ENCODE measurements around the gene RAB14. TPM values are rescaled to one million over a fixed set of nuclear protein-coding genes. Genes with fewer than 3 reads are reported as not detected.
A peak's percentile ranks its signal among the peaks of the same experiment; 100 is the strongest.

Gene RAB14
- polyA plus RNA-seq, 1 of the 3 experiments (the other 2 are of a cell fraction): 17.4 TPM

DNA sequence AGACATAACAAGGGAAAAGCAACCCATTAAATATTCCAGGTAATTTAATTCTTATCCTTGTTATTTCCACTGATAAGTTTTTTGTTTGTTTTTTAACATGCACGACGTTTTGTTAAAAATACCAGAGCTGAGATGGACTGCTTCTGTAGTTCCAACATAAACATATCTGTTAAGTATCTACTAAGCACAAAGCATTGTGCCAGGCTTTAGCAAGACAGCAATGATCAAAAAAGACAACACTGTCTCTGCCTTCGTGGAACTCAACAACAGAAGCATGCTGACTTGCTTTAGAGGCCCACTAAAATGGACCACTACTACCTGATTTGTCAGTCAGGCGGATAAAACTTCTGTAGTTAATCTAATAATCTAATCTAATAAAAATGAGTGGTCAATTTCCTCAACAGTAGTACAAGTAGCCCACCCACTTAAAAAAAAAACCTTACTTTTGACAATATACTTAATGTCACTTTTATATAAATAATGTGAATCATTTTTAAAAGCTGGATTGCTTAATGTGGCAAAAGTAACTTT lies 3.1 kb downstream of the RAB14 start:
- Histone ChIP-seq H3K79me2 (ENCODE audit: insufficient read depth) (peaks cover 81% of the 10 kb centered on the region), H3K27ac (ENCODE audit: low read depth in 2 of 2, low read length in 1 of 2) (no peak overlapping the region), H2AFZ (ENCODE audit: low read depth) (no peak overlapping the region), H3K9me2 (no peaks in the 10 kb centered on the region), H3K36me3 (replicated peaks in 1 of 2; ENCODE audit: control insufficient read depth in 1 of 2, insufficient read depth in 2 of 2, low read length in 1 of 2) (no peaks in the 10 kb centered on the region), H3F3A (replicated peaks; ENCODE audit: insufficient read depth) (peaks cover 5% of the 10 kb centered on the region), H3K9ac (peak overlapping the region; percentile 13; the same call in 1 of the 2 replicates), H3K4me1 (ENCODE audit: control insufficient read depth in 1 of 2, insufficient read depth in 2 of 2, low read depth in 1 of 2, low read length in 1 of 2) (peaks cover 31 to 39% of the 10 kb centered on the region in 2 experiments; a peak in 3 of 4 replicates), H4K20me1 (ENCODE audit: insufficient read depth) (peaks cover 74% of the 10 kb centered on the region), H3K4me2 (peak overlapping the region; percentile 87), H3K4me3 (ENCODE audit: low read depth in 2 of 2, low read length in 1 of 2) (no peak overlapping the region; a peak in 1 of 4 replicates), H3K27me3 (ENCODE audit: insufficient read depth) (no peaks in the 10 kb centered on the region), H3K9me3 (no peaks in the 10 kb centered on the region)
- 34% methylated on average over 4 of the region's 4 CpGs for WGBS (ENCODE audit: low lambda C conversion rate)
- ChIA-PET POLR2A (no interaction called here), CTCF (interaction anchor here (1.0 to 4.8 kb wide), 5 partner anchors 10 to 80 kb away, joined by 3 to 25 read pairs (median 4); no protein-coding TSS in a partner anchor)
- TF ChIP-seq GABPA (IDR thresholded peaks at IDR 0.05; ENCODE audit: low read depth) (no peak), NRF1 (IDR thresholded peaks at IDR 0.05; ENCODE audit: low read depth, low read length) (no peak), ELF1 (IDR thresholded peaks at IDR 0.05) (no peak), TEAD4 (IDR thresholded peaks at IDR 0.05; ENCODE audit: borderline replicate concordance, insufficient read depth) (no peak), RXRA (IDR thresholded peaks at IDR 0.05; ENCODE audit: borderline replicate concordance, low read depth) (no peak), MXI1 (IDR thresholded peaks at IDR 0.05; ENCODE audit: low read depth, low read length) (0 out of 2 replicates have a peak, but pooled peaks have one; percentile 29), YY1 (IDR thresholded peaks at IDR 0.05; ENCODE audit: low read depth) (no peak)
- TF ChIP-seq, protein P1, sequence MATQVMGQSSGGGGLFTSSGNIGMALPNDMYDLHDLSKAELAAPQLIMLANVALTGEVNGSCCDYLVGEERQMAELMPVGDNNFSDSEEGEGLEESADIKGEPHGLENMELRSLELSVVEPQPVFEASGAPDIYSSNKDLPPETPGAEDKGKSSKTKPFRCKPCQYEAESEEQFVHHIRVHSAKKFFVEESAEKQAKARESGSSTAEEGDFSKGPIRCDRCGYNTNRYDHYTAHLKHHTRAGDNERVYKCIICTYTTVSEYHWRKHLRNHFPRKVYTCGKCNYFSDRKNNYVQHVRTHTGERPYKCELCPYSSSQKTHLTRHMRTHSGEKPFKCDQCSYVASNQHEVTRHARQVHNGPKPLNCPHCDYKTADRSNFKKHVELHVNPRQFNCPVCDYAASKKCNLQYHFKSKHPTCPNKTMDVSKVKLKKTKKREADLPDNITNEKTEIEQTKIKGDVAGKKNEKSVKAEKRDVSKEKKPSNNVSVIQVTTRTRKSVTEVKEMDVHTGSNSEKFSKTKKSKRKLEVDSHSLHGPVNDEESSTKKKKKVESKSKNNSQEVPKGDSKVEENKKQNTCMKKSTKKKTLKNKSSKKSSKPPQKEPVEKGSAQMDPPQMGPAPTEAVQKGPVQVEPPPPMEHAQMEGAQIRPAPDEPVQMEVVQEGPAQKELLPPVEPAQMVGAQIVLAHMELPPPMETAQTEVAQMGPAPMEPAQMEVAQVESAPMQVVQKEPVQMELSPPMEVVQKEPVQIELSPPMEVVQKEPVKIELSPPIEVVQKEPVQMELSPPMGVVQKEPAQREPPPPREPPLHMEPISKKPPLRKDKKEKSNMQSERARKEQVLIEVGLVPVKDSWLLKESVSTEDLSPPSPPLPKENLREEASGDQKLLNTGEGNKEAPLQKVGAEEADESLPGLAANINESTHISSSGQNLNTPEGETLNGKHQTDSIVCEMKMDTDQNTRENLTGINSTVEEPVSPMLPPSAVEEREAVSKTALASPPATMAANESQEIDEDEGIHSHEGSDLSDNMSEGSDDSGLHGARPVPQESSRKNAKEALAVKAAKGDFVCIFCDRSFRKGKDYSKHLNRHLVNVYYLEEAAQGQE (IDR thresholded peaks at IDR 0.05; ENCODE audit: low read depth, low read length): no peak
- no peak for DNase-seq

DNA sequence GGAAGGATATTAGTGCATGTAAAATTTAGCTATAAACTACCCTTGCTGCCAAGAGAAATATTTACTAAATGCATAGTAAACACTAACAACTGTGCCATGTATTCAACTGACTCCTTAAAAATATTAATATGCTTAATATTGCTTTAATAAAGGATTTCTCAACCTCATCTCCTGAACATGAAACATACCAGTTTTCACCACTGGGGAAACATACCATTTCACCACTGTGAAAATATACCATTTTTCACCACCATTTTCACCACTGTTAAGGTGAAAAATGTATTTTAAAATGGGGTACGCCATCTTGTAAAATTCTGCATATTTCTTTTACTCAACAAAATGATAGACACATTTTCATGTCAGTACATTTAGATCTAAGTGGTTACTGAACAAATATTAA lies 4.5 kb downstream of the RAB14 start:
- no peak overlapping the region for H3K4me3 ChIP-seq (ENCODE audit: low read depth in 2 of 2, low read length in 1 of 2)
- no peaks in the 10 kb centered on the region for H3K9me3 ChIP-seq
- H3K4me2 ChIP-seq: no peak overlapping the region
- peaks cover 95% of the 10 kb centered on the region for H3K79me2 ChIP-seq (ENCODE audit: insufficient read depth)
- DNase-seq: no peak
- H3K9ac ChIP-seq: no peak overlapping the region
- 97% methylated on average over 1 of the region's 1 CpG for WGBS (ENCODE audit: low lambda C conversion rate)
- H3K4me1 ChIP-seq (ENCODE audit: control insufficient read depth in 1 of 2, insufficient read depth in 2 of 2, low read depth in 1 of 2, low read length in 1 of 2): peaks cover 33 to 44% of the 10 kb centered on the region in 2 experiments; a peak in 3 of 4 replicates
- H3F3A ChIP-seq (replicated peaks; ENCODE audit: insufficient read depth): peaks cover 14% of the 10 kb centered on the region
- ChIA-PET CTCF (interaction anchor here (1.4 kb wide), 1 partner anchor 9 kb away, joined by 4 read pairs; no protein-coding TSS in a partner anchor), POLR2A (no interaction called here)
- H3K27me3 ChIP-seq (ENCODE audit: insufficient read depth): no peaks in the 10 kb centered on the region
- H3K27ac ChIP-seq (ENCODE audit: low read depth in 2 of 2, low read length in 1 of 2): no peak overlapping the region
- TF ChIP-seq CHD2 (IDR thresholded peaks at IDR 0.05; ENCODE audit: low read length, partially characterized antibody) (no peak), RFX5 (IDR thresholded peaks at IDR 0.05; ENCODE audit: low read length) (no peak), RXRA (IDR thresholded peaks at IDR 0.05; ENCODE audit: borderline replicate concordance, low read depth) (no peak), GABPA (IDR thresholded peaks at IDR 0.05; ENCODE audit: low read depth) (no peak), SIN3A (IDR thresholded peaks at IDR 0.05; ENCODE audit: borderline replicate concordance, low read depth, low read length) (no peak)
- TF ChIP-seq, protein P2, sequence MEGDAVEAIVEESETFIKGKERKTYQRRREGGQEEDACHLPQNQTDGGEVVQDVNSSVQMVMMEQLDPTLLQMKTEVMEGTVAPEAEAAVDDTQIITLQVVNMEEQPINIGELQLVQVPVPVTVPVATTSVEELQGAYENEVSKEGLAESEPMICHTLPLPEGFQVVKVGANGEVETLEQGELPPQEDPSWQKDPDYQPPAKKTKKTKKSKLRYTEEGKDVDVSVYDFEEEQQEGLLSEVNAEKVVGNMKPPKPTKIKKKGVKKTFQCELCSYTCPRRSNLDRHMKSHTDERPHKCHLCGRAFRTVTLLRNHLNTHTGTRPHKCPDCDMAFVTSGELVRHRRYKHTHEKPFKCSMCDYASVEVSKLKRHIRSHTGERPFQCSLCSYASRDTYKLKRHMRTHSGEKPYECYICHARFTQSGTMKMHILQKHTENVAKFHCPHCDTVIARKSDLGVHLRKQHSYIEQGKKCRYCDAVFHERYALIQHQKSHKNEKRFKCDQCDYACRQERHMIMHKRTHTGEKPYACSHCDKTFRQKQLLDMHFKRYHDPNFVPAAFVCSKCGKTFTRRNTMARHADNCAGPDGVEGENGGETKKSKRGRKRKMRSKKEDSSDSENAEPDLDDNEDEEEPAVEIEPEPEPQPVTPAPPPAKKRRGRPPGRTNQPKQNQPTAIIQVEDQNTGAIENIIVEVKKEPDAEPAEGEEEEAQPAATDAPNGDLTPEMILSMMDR (IDR thresholded peaks at IDR 0.05): peak; percentile 33; the same call in 1 of the 2 replicates
- TF ChIP-seq, protein P1 (IDR thresholded peaks at IDR 0.05; ENCODE audit: low read depth, low read length): no peak
- peaks cover 88% of the 10 kb centered on the region for H4K20me1 ChIP-seq (ENCODE audit: insufficient read depth)
- peaks cover 0 to 4% of the 10 kb centered on the region in 2 experiments for H3K36me3 ChIP-seq (replicated peaks in 1 of 2; ENCODE audit: control insufficient read depth in 1 of 2, insufficient read depth in 2 of 2, low read length in 1 of 2)
- no peaks in the 10 kb centered on the region for H3K9me2 ChIP-seq
- H2AFZ ChIP-seq (ENCODE audit: low read depth): no peak overlapping the region

Data from SK-N-SH (cell line).